Measurements from ENCODE around the gene SALL3.

DNA sequence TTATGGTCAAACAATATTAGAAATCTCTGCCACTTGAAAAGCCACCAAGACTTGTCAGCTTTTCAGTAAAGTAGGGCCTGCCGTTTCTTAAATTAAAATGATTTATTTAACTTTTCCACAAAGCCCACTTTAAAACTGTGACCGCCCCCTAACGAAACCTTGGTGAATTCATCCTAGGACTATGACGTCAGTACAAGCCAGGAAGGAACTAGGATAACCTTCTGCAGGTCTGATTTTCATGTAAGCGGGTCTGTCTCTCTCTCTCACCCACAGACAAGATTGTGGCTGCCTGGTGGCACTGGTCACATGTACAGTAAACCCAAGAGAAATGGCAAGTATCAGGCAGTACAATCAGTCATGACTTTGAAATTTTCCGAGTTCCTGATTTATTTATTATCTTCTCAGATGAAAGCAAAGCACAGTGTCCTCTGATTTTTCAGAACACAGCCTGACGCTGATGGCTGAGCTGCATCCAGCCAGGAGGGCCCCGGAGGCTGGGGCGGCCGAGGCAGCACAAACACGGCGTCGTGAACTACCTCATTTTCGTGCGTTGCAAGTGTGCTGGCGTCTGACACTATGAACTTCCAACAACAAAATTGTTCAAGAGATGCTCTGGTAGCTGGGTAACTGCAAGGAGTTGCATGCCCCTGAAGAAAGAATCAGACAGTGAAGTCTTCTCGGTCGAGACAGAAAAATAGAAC is 18.9 kb downstream of the SALL3 start:
- TF ChIP-seq, protein P1, sequence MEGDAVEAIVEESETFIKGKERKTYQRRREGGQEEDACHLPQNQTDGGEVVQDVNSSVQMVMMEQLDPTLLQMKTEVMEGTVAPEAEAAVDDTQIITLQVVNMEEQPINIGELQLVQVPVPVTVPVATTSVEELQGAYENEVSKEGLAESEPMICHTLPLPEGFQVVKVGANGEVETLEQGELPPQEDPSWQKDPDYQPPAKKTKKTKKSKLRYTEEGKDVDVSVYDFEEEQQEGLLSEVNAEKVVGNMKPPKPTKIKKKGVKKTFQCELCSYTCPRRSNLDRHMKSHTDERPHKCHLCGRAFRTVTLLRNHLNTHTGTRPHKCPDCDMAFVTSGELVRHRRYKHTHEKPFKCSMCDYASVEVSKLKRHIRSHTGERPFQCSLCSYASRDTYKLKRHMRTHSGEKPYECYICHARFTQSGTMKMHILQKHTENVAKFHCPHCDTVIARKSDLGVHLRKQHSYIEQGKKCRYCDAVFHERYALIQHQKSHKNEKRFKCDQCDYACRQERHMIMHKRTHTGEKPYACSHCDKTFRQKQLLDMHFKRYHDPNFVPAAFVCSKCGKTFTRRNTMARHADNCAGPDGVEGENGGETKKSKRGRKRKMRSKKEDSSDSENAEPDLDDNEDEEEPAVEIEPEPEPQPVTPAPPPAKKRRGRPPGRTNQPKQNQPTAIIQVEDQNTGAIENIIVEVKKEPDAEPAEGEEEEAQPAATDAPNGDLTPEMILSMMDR (conservative IDR thresholded peaks at IDR 0.05), result no peak
- no peak for TF ChIP-seq ZFX (IDR thresholded peaks at IDR 0.05)

Data from C4-2B (cell line).